Measurements from ENCODE around the gene MCM10. TPM values are rescaled to one million over a fixed set of nuclear protein-coding genes. Genes with fewer than 3 reads are reported as not detected.

Gene MCM10
- total and polyA plus RNA-seq, 2 experiments from 2014 or later, result 38.2 to 43.0 TPM

DNA sequence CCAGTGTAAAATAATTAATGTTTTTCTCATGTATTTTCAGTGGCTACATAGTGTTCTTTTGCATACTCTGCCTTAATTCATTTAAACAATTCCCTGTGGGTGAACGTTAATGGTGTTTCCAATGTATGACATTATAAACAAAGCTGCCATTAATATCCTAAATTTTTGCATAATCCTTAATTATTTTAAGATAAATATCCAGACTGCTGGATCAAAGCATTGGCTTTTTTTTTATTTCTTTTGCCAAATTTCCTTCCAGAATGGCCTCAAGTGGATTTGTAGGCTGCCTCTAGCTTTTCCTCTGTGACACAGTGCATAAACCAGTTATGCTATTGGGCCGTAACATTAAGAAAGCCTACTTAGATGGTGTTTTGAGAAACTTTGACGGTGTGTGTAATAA lies 29.5 kb downstream of the MCM10 start (continued):
- no peak for TF ChIP-seq ZNF331 (CRISPR knock-in tag; IDR thresholded peaks at IDR 0.05; ENCODE audit: low read depth)

DNA sequence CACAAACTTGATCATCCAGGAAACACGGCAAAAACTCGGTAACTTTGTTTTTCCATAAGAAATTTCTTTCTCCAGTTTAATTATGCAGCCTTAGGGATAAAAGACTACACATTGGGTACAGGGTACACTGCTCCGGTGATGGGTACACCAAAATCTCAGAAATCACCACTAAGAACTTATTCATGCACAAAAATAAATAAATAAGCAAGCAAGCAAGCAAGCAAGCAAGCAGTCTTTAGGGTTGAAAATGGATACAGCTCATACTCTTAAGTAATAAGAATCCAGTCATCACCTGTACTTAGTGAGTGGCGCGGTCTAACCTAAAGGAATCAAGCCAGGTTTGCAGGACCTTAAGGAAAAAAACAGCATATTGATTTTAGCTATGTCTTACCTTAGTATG lies 30.0 kb downstream of the MCM10 start:
- Histone ChIP-seq H3F3A (replicated peaks; ENCODE audit: low read depth) (0 out of 2 replicates have a peak, but pooled peaks cover 2% of the 10 kb centered on the region), H3K4me2 (no peak overlapping the region), H3K79me2 (replicated peaks; ENCODE audit: insufficient read depth) (no peaks in the 10 kb centered on the region), H3K4me1 (ENCODE audit: insufficient read depth) (no peaks in the 10 kb centered on the region), H3K27me3 (ENCODE audit: insufficient read depth) (no peaks in the 10 kb centered on the region), H4K20me1 (replicated peaks; ENCODE audit: insufficient read depth) (peaks cover 3% of the 10 kb centered on the region), H3K4me3 (no peak overlapping the region), H3K27ac (ENCODE audit: low read depth) (no peak overlapping the region), H2AFZ (no peak overlapping the region), H3K36me3 (ENCODE audit: insufficient read depth) (peaks cover 72% of the 10 kb centered on the region), H3K9me2 (ENCODE audit: insufficient read depth) (no peaks in the 10 kb centered on the region)
- H3K4me1 Mint-ChIP-seq, result no peaks in the 10 kb centered on the region
- H3K27me3 Mint-ChIP-seq (ENCODE audit: insufficient read depth, low read depth, poor library complexity), result peaks cover 4% of the 10 kb centered on the region
- ATAC-seq (no peak), DNase-seq (ENCODE audit: low spot score) (no peak)
- TF ChIP-seq NANOG (IDR thresholded peaks at IDR 0.05; ENCODE audit: borderline replicate concordance), result no peak
- TF ChIP-seq CTCF (conservative IDR thresholded peaks at IDR 0.05; ENCODE audit: low read depth in 2 of 2), result no peak
- no peak for TF ChIP-seq STAT1 (IDR thresholded peaks at IDR 0.05; ENCODE audit: unreplicated experiment)
- no peak for TF ChIP-seq CREB1 (CRISPR knock-in tag; IDR thresholded peaks at IDR 0.05; ENCODE audit: low read depth)
- TF ChIP-seq JUNB (IDR thresholded peaks at IDR 0.05; ENCODE audit: unreplicated experiment), result no peak
- no peak for TF ChIP-seq EZH2phosphoT487 (IDR thresholded peaks at IDR 0.05; ENCODE audit: unreplicated experiment)
- TF ChIP-seq EZH2 (IDR thresholded peaks at IDR 0.05; ENCODE audit: low read depth, unreplicated experiment), result no peak
- TF ChIP-seq, protein P1, sequence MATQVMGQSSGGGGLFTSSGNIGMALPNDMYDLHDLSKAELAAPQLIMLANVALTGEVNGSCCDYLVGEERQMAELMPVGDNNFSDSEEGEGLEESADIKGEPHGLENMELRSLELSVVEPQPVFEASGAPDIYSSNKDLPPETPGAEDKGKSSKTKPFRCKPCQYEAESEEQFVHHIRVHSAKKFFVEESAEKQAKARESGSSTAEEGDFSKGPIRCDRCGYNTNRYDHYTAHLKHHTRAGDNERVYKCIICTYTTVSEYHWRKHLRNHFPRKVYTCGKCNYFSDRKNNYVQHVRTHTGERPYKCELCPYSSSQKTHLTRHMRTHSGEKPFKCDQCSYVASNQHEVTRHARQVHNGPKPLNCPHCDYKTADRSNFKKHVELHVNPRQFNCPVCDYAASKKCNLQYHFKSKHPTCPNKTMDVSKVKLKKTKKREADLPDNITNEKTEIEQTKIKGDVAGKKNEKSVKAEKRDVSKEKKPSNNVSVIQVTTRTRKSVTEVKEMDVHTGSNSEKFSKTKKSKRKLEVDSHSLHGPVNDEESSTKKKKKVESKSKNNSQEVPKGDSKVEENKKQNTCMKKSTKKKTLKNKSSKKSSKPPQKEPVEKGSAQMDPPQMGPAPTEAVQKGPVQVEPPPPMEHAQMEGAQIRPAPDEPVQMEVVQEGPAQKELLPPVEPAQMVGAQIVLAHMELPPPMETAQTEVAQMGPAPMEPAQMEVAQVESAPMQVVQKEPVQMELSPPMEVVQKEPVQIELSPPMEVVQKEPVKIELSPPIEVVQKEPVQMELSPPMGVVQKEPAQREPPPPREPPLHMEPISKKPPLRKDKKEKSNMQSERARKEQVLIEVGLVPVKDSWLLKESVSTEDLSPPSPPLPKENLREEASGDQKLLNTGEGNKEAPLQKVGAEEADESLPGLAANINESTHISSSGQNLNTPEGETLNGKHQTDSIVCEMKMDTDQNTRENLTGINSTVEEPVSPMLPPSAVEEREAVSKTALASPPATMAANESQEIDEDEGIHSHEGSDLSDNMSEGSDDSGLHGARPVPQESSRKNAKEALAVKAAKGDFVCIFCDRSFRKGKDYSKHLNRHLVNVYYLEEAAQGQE (IDR thresholded peaks at IDR 0.05; ENCODE audit: unreplicated experiment), result no peak
- TF ChIP-seq ZNF114 (CRISPR knock-in tag; IDR thresholded peaks at IDR 0.05), result no peak
- TF ChIP-seq ZNF331 (CRISPR knock-in tag; IDR thresholded peaks at IDR 0.05; ENCODE audit: low read depth), result no peak
- no peak for TF ChIP-seq ETS1 (IDR thresholded peaks at IDR 0.05)
- no peak for TF ChIP-seq POLR2AphosphoS5 (IDR thresholded peaks at IDR 0.05; ENCODE audit: low read depth)
- no peak for TF ChIP-seq ZNF462 (CRISPR knock-in tag; IDR thresholded peaks at IDR 0.05)
- H3K4me3 Mint-ChIP-seq, result no peak overlapping the region
- H3K9me3 Mint-ChIP-seq, result peaks cover 6% of the 10 kb centered on the region; the same call in 1 of the 3 replicates
- H3K36me3 Mint-ChIP-seq (ENCODE audit: low read depth), result peaks cover 93% of the 10 kb centered on the region
- H3K27ac Mint-ChIP-seq, result no peak overlapping the region

Measured in GM23338 (cell line).